DOHH2 (cell line): ENCODE data around the gene CFAP210.

ENCODE experiments used
- H3F3A ChIP-seq: fragments of 200-600 bp; sonication (generic), shearing (Covaris generic); 2 replicates; pipeline ENCODE4 v1.6.0; 2016; ENCODE audit warnings: antibody characterized with exemption, mild to moderate bottlenecking; ENCODE audit not compliant: control insufficient read depth, insufficient read depth
- H3K27ac ChIP-seq: fragments of 200-600 bp; sonication (generic); 2 replicates; pipeline ENCODE4 v1.5.1; 2014; ENCODE audit warnings: low read depth, mild to moderate bottlenecking, low read length, moderate library complexity
- H3K27me3 ChIP-seq: fragments of 200-600 bp; sonication (generic); 2 replicates; pipeline ENCODE4 v1.6.1; 2014; ENCODE audit warnings: mild to moderate bottlenecking, low read length, mixed read lengths; ENCODE audit not compliant: control insufficient read depth
- H3K36me3 ChIP-seq: fragments of 200-600 bp; sonication (generic); 2 replicates; pipeline ENCODE4 v1.6.1; 2014; ENCODE audit warnings: mild to moderate bottlenecking, low read length, moderate library complexity, mixed read lengths; ENCODE audit not compliant: control insufficient read depth
- H3K4me1 ChIP-seq: fragments of 200-600 bp; sonication (generic); 2 replicates; pipeline ENCODE4 v1.6.1; 2014; ENCODE audit warnings: mild to moderate bottlenecking, low read length, mixed read lengths; ENCODE audit not compliant: control insufficient read depth
- H3K4me2 ChIP-seq: fragments of 200-600 bp; sonication (generic); 2 replicates; pipeline ENCODE4 v1.6.0; 2014; ENCODE audit warnings: mild to moderate bottlenecking, low read length, moderate library complexity
- H3K4me3 ChIP-seq: fragments of 200-600 bp; sonication (generic); 2 replicates; pipeline ENCODE4 v1.5.1; 2014; ENCODE audit warnings: mild to moderate bottlenecking, low read length, mixed read lengths
- H3K79me2 ChIP-seq: fragments of 200-600 bp; sonication (generic); 2 replicates; pipeline ENCODE4 v1.6.1; 2014; ENCODE audit warnings: mild to moderate bottlenecking, low read length, mixed read lengths; ENCODE audit not compliant: control insufficient read depth
- H3K9me2 ChIP-seq: fragments of 200-600 bp; sonication (generic); replicated peaks from 2 replicates; pipeline ENCODE4 v1.6.1; 2014; ENCODE audit warnings: mild to moderate bottlenecking, low read length, mixed read lengths; ENCODE audit not compliant: control insufficient read depth
- H3K9me3 ChIP-seq: fragments of 200-600 bp; sonication (generic); 2 replicates; pipeline ENCODE4 v1.6.1; 2014; ENCODE audit warnings: antibody characterized with exemption, low read length, mixed read lengths; ENCODE audit not compliant: control insufficient read depth, insufficient read depth
- H4K20me1 ChIP-seq: fragments of 200-600 bp; sonication (generic); 2 replicates; pipeline ENCODE4 v1.6.0; 2014; ENCODE audit warnings: low read depth, mild to moderate bottlenecking, antibody characterized with exemption, low read length, moderate library complexity; ENCODE audit not compliant: control insufficient read depth, insufficient read depth
- EZH2phosphoT487 ChIP-seq: fragments of 200-600 bp; sonication (generic); IDR thresholded peaks from 2 replicates; pipeline ENCODE4 v1.6.1; 2017; ENCODE audit warnings: borderline replicate concordance, mild to moderate bottlenecking, antibody characterized with exemption, low read length, moderate library complexity, mixed read lengths
- TF ChIP-seq, protein P1 (sequence below): fragments of 200-600 bp; sonication (generic); IDR thresholded peaks from one replicate; pipeline ENCODE4 v1.5.1; 2014; ENCODE audit warnings: antibody characterized with exemption, mild to moderate bottlenecking, low read depth, low read length; ENCODE audit not compliant: poor library complexity, severe bottlenecking

The CFAP210 gene

GRCh38 chr2:169734169-169734847 is 40.1 kb upstream of the CFAP210 start:
- peaks cover 42% of the 10 kb centered on the region for H3K4me1 ChIP-seq
- no peaks in the 10 kb centered on the region for H3K9me3 ChIP-seq
- no peaks in the 10 kb centered on the region for H3K9me2 ChIP-seq
- no peak for TF ChIP-seq EZH2phosphoT487
- H3K79me2 ChIP-seq, result peaks cover 43% of the 10 kb centered on the region
- no peak overlapping the region for H3K27ac ChIP-seq
- H3K4me3 ChIP-seq, result peak overlapping the region; percentile 93
- peaks cover 10% of the 10 kb centered on the region for H3F3A ChIP-seq
- no peaks in the 10 kb centered on the region; the same call in 1 of the 2 replicates for H4K20me1 ChIP-seq
- peaks cover 29% of the 10 kb centered on the region for H3K36me3 ChIP-seq
- H3K4me2 ChIP-seq, result peak overlapping the region; percentile 97
- H3K27me3 ChIP-seq, result peaks cover 6% of the 10 kb centered on the region; the same call in 1 of the 2 replicates

DNA sequence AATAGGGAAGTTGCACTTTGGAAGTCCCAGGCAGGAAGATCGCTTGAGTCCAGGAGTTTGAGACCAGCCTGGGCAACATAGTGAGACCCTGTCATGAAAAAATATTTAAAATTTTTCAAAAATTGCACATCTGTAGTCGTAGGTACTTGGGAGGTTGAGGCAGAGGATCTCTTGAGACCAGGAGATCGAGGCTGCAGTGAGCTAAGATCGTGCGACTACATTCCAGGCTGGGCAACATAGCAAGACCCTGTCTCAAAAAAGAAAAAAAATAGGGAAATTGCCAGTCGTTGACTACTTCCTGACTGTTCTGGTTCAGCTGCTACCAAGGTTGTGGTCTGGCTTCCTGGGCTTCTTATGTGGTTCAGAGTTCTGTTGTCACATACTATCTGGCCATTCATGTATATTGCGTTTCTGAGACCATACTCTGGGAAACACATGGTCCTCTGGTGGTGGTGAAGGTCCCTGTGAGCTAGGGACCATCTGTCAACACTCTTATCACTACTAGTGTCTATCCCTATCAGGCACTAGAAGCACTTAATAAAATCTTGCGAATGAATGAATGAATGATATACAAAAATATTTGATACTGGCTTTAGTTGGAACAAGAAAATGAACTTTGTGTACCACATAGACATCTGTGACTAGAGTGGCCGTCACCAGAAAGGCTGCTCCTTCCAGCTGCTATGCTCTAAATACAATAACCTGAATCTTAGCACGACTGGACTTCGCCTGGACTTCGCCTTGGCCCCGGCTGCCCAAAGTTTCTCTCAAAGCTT is 38.6 kb upstream of the CFAP210 start:
- Histone ChIP-seq H3K36me3 (peaks cover 25% of the 10 kb centered on the region), H3F3A (peaks cover 5% of the 10 kb centered on the region), H3K27me3 (peaks cover 6% of the 10 kb centered on the region; the same call in 1 of the 2 replicates), H3K79me2 (peaks cover 32% of the 10 kb centered on the region), H4K20me1 (no peaks in the 10 kb centered on the region), H3K27ac (no peak overlapping the region), H3K9me3 (no peaks in the 10 kb centered on the region), H3K4me2 (peak overlapping the region; percentile 81), H3K4me1 (peaks cover 39% of the 10 kb centered on the region), H3K4me3 (peak overlapping the region; percentile 93), H3K9me2 (no peaks in the 10 kb centered on the region)
- TF ChIP-seq EZH2phosphoT487, result no peak
- TF ChIP-seq, protein P1, sequence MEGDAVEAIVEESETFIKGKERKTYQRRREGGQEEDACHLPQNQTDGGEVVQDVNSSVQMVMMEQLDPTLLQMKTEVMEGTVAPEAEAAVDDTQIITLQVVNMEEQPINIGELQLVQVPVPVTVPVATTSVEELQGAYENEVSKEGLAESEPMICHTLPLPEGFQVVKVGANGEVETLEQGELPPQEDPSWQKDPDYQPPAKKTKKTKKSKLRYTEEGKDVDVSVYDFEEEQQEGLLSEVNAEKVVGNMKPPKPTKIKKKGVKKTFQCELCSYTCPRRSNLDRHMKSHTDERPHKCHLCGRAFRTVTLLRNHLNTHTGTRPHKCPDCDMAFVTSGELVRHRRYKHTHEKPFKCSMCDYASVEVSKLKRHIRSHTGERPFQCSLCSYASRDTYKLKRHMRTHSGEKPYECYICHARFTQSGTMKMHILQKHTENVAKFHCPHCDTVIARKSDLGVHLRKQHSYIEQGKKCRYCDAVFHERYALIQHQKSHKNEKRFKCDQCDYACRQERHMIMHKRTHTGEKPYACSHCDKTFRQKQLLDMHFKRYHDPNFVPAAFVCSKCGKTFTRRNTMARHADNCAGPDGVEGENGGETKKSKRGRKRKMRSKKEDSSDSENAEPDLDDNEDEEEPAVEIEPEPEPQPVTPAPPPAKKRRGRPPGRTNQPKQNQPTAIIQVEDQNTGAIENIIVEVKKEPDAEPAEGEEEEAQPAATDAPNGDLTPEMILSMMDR, result no peak

GRCh38 chr2:169732075-169732474 is 37.9 kb upstream of the CFAP210 start:
- Histone ChIP-seq H3K27ac (no peak overlapping the region), H3K9me3 (no peaks in the 10 kb centered on the region), H3K4me3 (no peak overlapping the region), H3K36me3 (peaks cover 22% of the 10 kb centered on the region), H3K4me2 (no peak overlapping the region), H3K4me1 (peaks cover 36% of the 10 kb centered on the region), H4K20me1 (no peaks in the 10 kb centered on the region), H3K27me3 (peaks cover 6% of the 10 kb centered on the region; the same call in 1 of the 2 replicates), H3K79me2 (peaks cover 28% of the 10 kb centered on the region), H3F3A (peaks cover 5% of the 10 kb centered on the region), H3K9me2 (no peaks in the 10 kb centered on the region)
- TF ChIP-seq, protein P1, result no peak
- TF ChIP-seq EZH2phosphoT487, result no peak

- no peak for TF ChIP-seq EZH2phosphoT487
- TF ChIP-seq, protein P1, result no peak
- Histone ChIP-seq H3K9me2 (no peaks in the 10 kb centered on the region), H3K27me3 (peaks cover 8% of the 10 kb centered on the region), H3K79me2 (no peaks in the 10 kb centered on the region; the same call in 1 of the 2 replicates), H3K4me2 (no peak overlapping the region), H3K27ac (no peak overlapping the region), H3F3A (peaks cover 3% of the 10 kb centered on the region), H3K4me3 (no peak overlapping the region), H3K36me3 (no peaks in the 10 kb centered on the region), H3K9me3 (no peaks in the 10 kb centered on the region), H4K20me1 (no peaks in the 10 kb centered on the region), H3K4me1 (peaks cover 9% of the 10 kb centered on the region)
Measured at GRCh38 chr2:169729274-169729605, 35.0 kb upstream of the CFAP210 start.
